ENCODE measurements around the gene KRTAP9-1. TPM values are rescaled to one million over a fixed set of nuclear protein-coding genes. Genes with fewer than 3 reads are reported as not detected.

KRTAP9-1 gene
- total and polyA plus RNA-seq, 2 donors from 2014 or later = not detected

GRCh38 chr17:41184480-41184961, 5.2 kb upstream of the KRTAP9-1 start, which contains the start of gene KRTAP4-1:
KRTAP4-1 (minus strand) TSS chr17:41184911; CDS start chr17:41184854, 57 bp downstream.
- TF ChIP-seq CTCF (IDR thresholded peaks at IDR 0.05; ENCODE audit: borderline replicate concordance, extremely low read depth, insufficient read depth) = no peak
- Histone ChIP-seq H3K4me1 (ENCODE audit: control insufficient read depth in 2 of 3, insufficient read depth in 2 of 3, low read depth in 1 of 3, low read length in 3 of 3) (no peaks in the 10 kb centered on the region), H3K27me3 (ENCODE audit: control insufficient read depth, insufficient read depth, low read length) (no peaks in the 10 kb centered on the region), H3K4me3 (ENCODE audit: low read length in 3 of 3) (no peak within 1 kb of the TSS), H3K27ac (ENCODE audit: low read depth in 2 of 2, low read length in 2 of 2) (no peak within 1 kb of the TSS), H3K9me3 (ENCODE audit: control insufficient read depth in 2 of 3, insufficient read depth in 1 of 3, low read length in 3 of 3) (no peaks in the 10 kb centered on the region), H3K9ac (ENCODE audit: low read length in 3 of 3) (no peak within 1 kb of the TSS), H3K36me3 (ENCODE audit: control insufficient read depth in 2 of 3, insufficient read depth in 3 of 3, low read length in 3 of 3) (no peaks in the 10 kb centered on the region)
- DNase-seq = no peak
- intact Hi-C loops (cut with DNase I) = no loop called here
- no peak for FAIRE-seq

- intact Hi-C loops (cut with DNase I) = no loop called here
Measured at GRCh38 chr17:41185001-41185400, 4.7 kb upstream of the KRTAP9-1 start.

GRCh38 chr17:41186872-41187271, 2.8 kb upstream of the KRTAP9-1 start:
- DNase-seq = no peak
- no peaks in the 10 kb centered on the region for H3K9me3 ChIP-seq (ENCODE audit: control insufficient read depth in 2 of 3, insufficient read depth in 1 of 3, low read length in 3 of 3)
- intact Hi-C loops (cut with DNase I) = no loop called here
- H3K27ac ChIP-seq (ENCODE audit: low read depth in 2 of 2, low read length in 2 of 2) = no peak overlapping the region
- no peaks in the 10 kb centered on the region for H3K27me3 ChIP-seq (ENCODE audit: control insufficient read depth, insufficient read depth, low read length)
- FAIRE-seq = no peak
- TF ChIP-seq CTCF (IDR thresholded peaks at IDR 0.05; ENCODE audit: borderline replicate concordance, extremely low read depth, insufficient read depth) = no peak
- no peak overlapping the region for H3K4me3 ChIP-seq (ENCODE audit: low read length in 3 of 3)
- no peaks in the 10 kb centered on the region for H3K36me3 ChIP-seq (ENCODE audit: control insufficient read depth in 2 of 3, insufficient read depth in 3 of 3, low read length in 3 of 3)
- no peak overlapping the region for H3K9ac ChIP-seq (ENCODE audit: low read length in 3 of 3)
- no peaks in the 10 kb centered on the region for H3K4me1 ChIP-seq (ENCODE audit: control insufficient read depth in 2 of 3, insufficient read depth in 2 of 3, low read depth in 1 of 3, low read length in 3 of 3)

More at GRCh38 chr17:41185001-41185400, 4.7 kb upstream of the KRTAP9-1 start:
- Histone ChIP-seq H3K36me3 (ENCODE audit: control insufficient read depth in 2 of 3, insufficient read depth in 3 of 3, low read length in 3 of 3) (no peaks in the 10 kb centered on the region), H3K27ac (ENCODE audit: low read depth in 2 of 2, low read length in 2 of 2) (no peak overlapping the region), H3K9me3 (ENCODE audit: control insufficient read depth in 2 of 3, insufficient read depth in 1 of 3, low read length in 3 of 3) (no peaks in the 10 kb centered on the region), H3K27me3 (ENCODE audit: control insufficient read depth, insufficient read depth, low read length) (no peaks in the 10 kb centered on the region), H3K9ac (ENCODE audit: low read length in 3 of 3) (no peak overlapping the region), H3K4me3 (ENCODE audit: low read length in 3 of 3) (no peak overlapping the region), H3K4me1 (ENCODE audit: control insufficient read depth in 2 of 3, insufficient read depth in 2 of 3, low read depth in 1 of 3, low read length in 3 of 3) (no peaks in the 10 kb centered on the region)
- TF ChIP-seq CTCF (IDR thresholded peaks at IDR 0.05; ENCODE audit: borderline replicate concordance, extremely low read depth, insufficient read depth) = no peak
- FAIRE-seq (no peak), DNase-seq (no peak)

DNA sequence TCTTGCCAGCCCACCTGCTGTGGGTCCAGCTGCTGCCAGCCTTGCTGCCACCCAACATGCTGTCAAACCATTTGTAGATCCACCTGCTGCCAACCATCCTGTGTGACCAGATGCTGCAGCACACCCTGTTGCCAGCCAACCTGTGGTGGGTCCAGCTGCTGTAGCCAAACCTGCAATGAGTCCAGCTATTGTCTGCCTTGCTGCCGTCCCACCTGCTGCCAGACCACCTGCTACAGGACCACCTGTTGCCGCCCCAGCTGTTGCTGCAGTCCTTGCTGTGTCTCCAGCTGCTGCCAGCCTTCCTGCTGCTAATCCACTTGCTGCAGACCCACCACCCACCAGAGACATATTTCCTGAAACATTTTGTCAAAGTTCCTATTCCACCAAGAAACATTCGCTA, 641 bp downstream of the KRTAP9-1 start:
- intact Hi-C loops (cut with DNase I) = no loop called here
- Histone ChIP-seq H3K36me3 (ENCODE audit: control insufficient read depth in 2 of 3, insufficient read depth in 3 of 3, low read length in 3 of 3) (no peaks in the 10 kb centered on the region), H3K9ac (ENCODE audit: low read length in 3 of 3) (no peak overlapping the region), H3K4me1 (ENCODE audit: control insufficient read depth in 2 of 3, insufficient read depth in 2 of 3, low read depth in 1 of 3, low read length in 3 of 3) (no peaks in the 10 kb centered on the region), H3K9me3 (ENCODE audit: control insufficient read depth in 2 of 3, insufficient read depth in 1 of 3, low read length in 3 of 3) (no peaks in the 10 kb centered on the region), H3K27ac (ENCODE audit: low read depth in 2 of 2, low read length in 2 of 2) (no peak overlapping the region), H3K4me3 (ENCODE audit: low read length in 3 of 3) (no peak overlapping the region), H3K27me3 (ENCODE audit: control insufficient read depth, insufficient read depth, low read length) (no peaks in the 10 kb centered on the region)
- FAIRE-seq (no peak), DNase-seq (no peak)
- TF ChIP-seq CTCF (IDR thresholded peaks at IDR 0.05; ENCODE audit: borderline replicate concordance, extremely low read depth, insufficient read depth) = no peak

Data from kidney (tissue), 14 donors.